22Rv1 (cell line): ENCODE results near the gene AGAP1.

Experiments
- ZFX ChIP-seq: fragments of 450-650 bp; IDR thresholded peaks from 2 replicates; pipeline ENCODE4 v1.6.1; 2017; ENCODE audit warnings: antibody characterized with exemption, borderline replicate concordance
- TF ChIP-seq, protein P1 (sequence below): fragments of 450-650 bp; IDR thresholded peaks from 2 replicates; pipeline ENCODE4 v1.5.1; 2017; ENCODE audit warnings: mild to moderate bottlenecking

DNA sequence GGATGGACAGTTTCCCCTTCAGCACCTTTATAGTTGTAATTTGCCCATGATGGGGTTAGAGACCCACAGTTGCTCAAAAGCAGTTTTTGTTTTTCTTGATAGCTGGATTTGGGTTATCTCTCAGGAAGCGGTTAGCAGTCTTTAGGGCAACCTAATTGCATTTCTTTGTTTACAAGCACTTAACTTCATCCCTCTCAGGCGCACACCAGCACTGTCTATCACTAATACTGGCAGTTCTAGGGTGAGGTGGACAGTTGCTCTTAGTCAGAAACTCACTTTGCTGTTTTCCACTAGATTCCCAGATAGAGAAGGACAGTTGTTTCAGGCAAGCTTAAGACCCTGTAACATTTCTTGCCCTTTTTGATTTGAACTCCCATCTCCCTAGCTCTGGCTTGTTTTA is 146.0 kb downstream of the AGAP1 start:
- TF ChIP-seq, protein P1, sequence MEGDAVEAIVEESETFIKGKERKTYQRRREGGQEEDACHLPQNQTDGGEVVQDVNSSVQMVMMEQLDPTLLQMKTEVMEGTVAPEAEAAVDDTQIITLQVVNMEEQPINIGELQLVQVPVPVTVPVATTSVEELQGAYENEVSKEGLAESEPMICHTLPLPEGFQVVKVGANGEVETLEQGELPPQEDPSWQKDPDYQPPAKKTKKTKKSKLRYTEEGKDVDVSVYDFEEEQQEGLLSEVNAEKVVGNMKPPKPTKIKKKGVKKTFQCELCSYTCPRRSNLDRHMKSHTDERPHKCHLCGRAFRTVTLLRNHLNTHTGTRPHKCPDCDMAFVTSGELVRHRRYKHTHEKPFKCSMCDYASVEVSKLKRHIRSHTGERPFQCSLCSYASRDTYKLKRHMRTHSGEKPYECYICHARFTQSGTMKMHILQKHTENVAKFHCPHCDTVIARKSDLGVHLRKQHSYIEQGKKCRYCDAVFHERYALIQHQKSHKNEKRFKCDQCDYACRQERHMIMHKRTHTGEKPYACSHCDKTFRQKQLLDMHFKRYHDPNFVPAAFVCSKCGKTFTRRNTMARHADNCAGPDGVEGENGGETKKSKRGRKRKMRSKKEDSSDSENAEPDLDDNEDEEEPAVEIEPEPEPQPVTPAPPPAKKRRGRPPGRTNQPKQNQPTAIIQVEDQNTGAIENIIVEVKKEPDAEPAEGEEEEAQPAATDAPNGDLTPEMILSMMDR, result no peak
- no peak for TF ChIP-seq ZFX
